Lung (tissue), 12 donors: ENCODE data around the gene SLC25A18. TPM values are rescaled to one million over a fixed set of nuclear protein-coding genes. Genes with fewer than 3 reads are reported as not detected.

Experiments
- ATAC-seq: fragments of 200-7000 bp; cut with Tn5 transposase; one replicate; pipeline ENCODE4 v1.9.1; 2020; ENCODE audit warnings: moderate number of reproducible peaks; ENCODE audit not compliant: insufficient read depth, low FRiP score
- DNase-seq, 3 donors: peaks; one replicate each; pipeline ENCODE4 v3.0.0-alpha.2; 2013 to 2017
- H3K27ac ChIP-seq, 2 donors: one replicate each; pipeline ENCODE4 v1.5.1; 2013; ENCODE audit warnings: mild to moderate bottlenecking in 2 of 2, moderate library complexity in 2 of 2, control low read depth in 1 of 2, inconsistent platforms in 1 of 2, low read depth in 1 of 2, low read length in 1 of 2
- H3K27me3 ChIP-seq, 3 donors: one replicate each; pipeline ENCODE4 v1.5.1; 2013; ENCODE audit warnings: low read length in 2 of 3; ENCODE audit not compliant: control insufficient read depth in 3 of 3, insufficient read depth in 3 of 3
- H3K36me3 ChIP-seq, 4 donors: one replicate each; pipeline ENCODE4 v1.5.1; 2013; ENCODE audit warnings: low read length in 4 of 4, mild to moderate bottlenecking in 1 of 4, moderate library complexity in 1 of 4; ENCODE audit not compliant: control insufficient read depth in 4 of 4, insufficient read depth in 4 of 4
- H3K4me1 ChIP-seq, 5 donors: one replicate each; pipeline ENCODE4 v1.5.1; 2013; ENCODE audit warnings: low read length in 5 of 5, mild to moderate bottlenecking in 2 of 5, moderate library complexity in 1 of 5; ENCODE audit not compliant: control insufficient read depth in 5 of 5, insufficient read depth in 5 of 5
- H3K4me3 ChIP-seq: one replicate; pipeline ENCODE4 v1.5.1; 2013; ENCODE audit warnings: mild to moderate bottlenecking, control low read depth, moderate library complexity
- H3K9ac ChIP-seq, 2 donors: one replicate each; pipeline ENCODE4 v1.5.1; 2013; ENCODE audit warnings: low read length in 2 of 2, control low read depth in 1 of 2; ENCODE audit not compliant: insufficient read depth in 1 of 2
- H3K9me3 ChIP-seq, 4 donors: one replicate each; pipeline ENCODE4 v1.5.1; 2013; ENCODE audit warnings: low read length in 3 of 4, mild to moderate bottlenecking in 1 of 4, moderate library complexity in 1 of 4; ENCODE audit not compliant: control insufficient read depth in 4 of 4, insufficient read depth in 3 of 4
- CTCF ChIP-seq: IDR thresholded peaks from 2 replicates; pipeline ENCODE4 v1.5.1; 2012; ENCODE audit warnings: mild to moderate bottlenecking; ENCODE audit errors: control extremely low read depth, extremely low read depth
- WGBS, 2 donors: extraction: QIAGEN DNeasy Blood & Tissue Kit; methylation state at CpG; one replicate each; pipeline ENCODE4 v1.1.7; 2013; 5-methylcytosine and 5-hydroxymethylcytosine counted together
- polyA plus RNA-seq, 2 donors: library from polyadenylated mRNA; stranded (reverse); fragments of 200-250 nt; gene quantifications; one replicate each; pipeline ENCODE4 v1.2.1, GENCODE V29; 2013
- total RNA-seq, 2 donors: library from RNA; depleted of rRNA in 1 of 2; stranded (reverse); fragments of >200 nt in 1 of 2; gene quantifications; one replicate each; pipeline ENCODE4 v1.2.1, GENCODE V29; 2014 to 2021
- donor health status: control.
- donor health status: control.
- donor health status: Bipolar disorder and iron deficiency.
- donor health status: healthy.
- donor health status: DM: yes; HTN: yes; CAD: no.

SLC25A18 gene
- total and polyA plus RNA-seq, 4 donors = 0.25 to 1.3 (median 0.75) TPM; not detected in 1

GRCh38 chr22:17583151-17583550 lies 19.9 kb downstream of the SLC25A18 start:
- no peak overlapping the region for H3K4me3 ChIP-seq
- no peak overlapping the region for H3K27ac ChIP-seq
- no peaks in the 10 kb centered on the region for H3K27me3 ChIP-seq
- no peak for ATAC-seq
- H3K4me1 ChIP-seq = peaks cover 0 to 7% (median 0%) of the 10 kb centered on the region in 5 donors
- DNase-seq = no peak
- WGBS, 2 donors = 93 to 94% methylated on average over 10 of the region's 10 CpGs
- H3K36me3 ChIP-seq = no peaks in the 10 kb centered on the region
- no peaks in the 10 kb centered on the region for H3K9me3 ChIP-seq
- no peak overlapping the region for H3K9ac ChIP-seq
- no peak for TF ChIP-seq CTCF

- 90 to 91% methylated on average over 14 of the region's 14 CpGs for WGBS, 2 donors
- Histone ChIP-seq H3K36me3 (peaks cover 0 to 17% (median 5%) of the 10 kb centered on the region in 4 donors), H3K9ac (no peak overlapping the region), H3K27ac (no peak overlapping the region), H3K9me3 (no peaks in the 10 kb centered on the region), H3K4me1 (no peaks in the 10 kb centered on the region), H3K4me3 (no peak overlapping the region), H3K27me3 (no peaks in the 10 kb centered on the region)
- DNase-seq (no peak), ATAC-seq (no peak)
- no peak for TF ChIP-seq CTCF
These were observed 23.6 kb downstream of the SLC25A18 start for GRCh38 chr22:17586831-17587440.

- DNase-seq (no peak), ATAC-seq (no peak)
- H3K27ac ChIP-seq = no peak overlapping the region
- no peaks in the 10 kb centered on the region for H3K4me1 ChIP-seq
- no peak for TF ChIP-seq CTCF
- H3K9ac ChIP-seq = no peak overlapping the region
- peaks cover 0 to 22% (median 10%) of the 10 kb centered on the region in 4 donors for H3K36me3 ChIP-seq
- H3K27me3 ChIP-seq = no peaks in the 10 kb centered on the region
- no peak overlapping the region for H3K4me3 ChIP-seq
- H3K9me3 ChIP-seq = no peaks in the 10 kb centered on the region
- WGBS, 2 donors = 65 to 84% methylated on average over 14 of the region's 14 CpGs
These were observed 24.3 kb downstream of the SLC25A18 start for GRCh38 chr22:17587629-17588028.

GRCh38 chr22:17588606-17589005 lies 25.3 kb downstream of the SLC25A18 start:
- no peak for DNase-seq
- Histone ChIP-seq H3K27ac (no peak overlapping the region), H3K27me3 (no peaks in the 10 kb centered on the region), H3K9me3 (no peaks in the 10 kb centered on the region), H3K36me3 (peaks cover 6 to 30% (median 15%) of the 10 kb centered on the region in 4 donors), H3K9ac (no peak overlapping the region), H3K4me3 (no peak overlapping the region), H3K4me1 (no peaks in the 10 kb centered on the region)
- WGBS, 2 donors = 94 to 95% methylated on average over 11 of the region's 11 CpGs
- no peak for ATAC-seq
- no peak for TF ChIP-seq CTCF
